Measurements from ENCODE around the gene RFTN1.

- no peak for TF ChIP-seq POLR2A (IDR thresholded peaks at IDR 0.05; ENCODE audit: low read length)
- no peak for TF ChIP-seq GATA1 (IDR thresholded peaks at IDR 0.05; ENCODE audit: low read depth, low read length)
These were observed 102.8 kb downstream of the RFTN1 start for GRCh38 chr3:16410659-16411058.
